ENCODE measurements around the gene CLP1. TPM values are rescaled to one million over a fixed set of nuclear protein-coding genes. Genes with fewer than 3 reads are reported as not detected.

The CLP1 gene
- total RNA-seq, 2 donors from 2014 or later, result 15.1 to 16.1 TPM

GRCh38 chr11:57633394-57634070, 24.0 kb upstream of the CLP1 start:
- Mint-ChIP-seq H3K27ac (no peak overlapping the region), H3K4me1 (ENCODE audit: low read depth) (peaks cover 9% of the 10 kb centered on the region), H3K4me3 (no peak overlapping the region), H3K9me3 (no peaks in the 10 kb centered on the region), H3K36me3 (ENCODE audit: insufficient read depth in 2 of 2) (peaks cover 0 to 1% of the 10 kb centered on the region in 2 donors), H3K27me3 (ENCODE audit: low read depth) (peaks cover 47% of the 10 kb centered on the region)
- ATAC-seq (replicated peaks in 1 of 2), result no peak
- DNase-seq, result no peak

GRCh38 chr11:57634311-57634710, 23.3 kb upstream of the CLP1 start:
- Mint-ChIP-seq H3K4me1 (ENCODE audit: low read depth) (peaks cover 16% of the 10 kb centered on the region), H3K27me3 (ENCODE audit: low read depth) (peaks cover 49% of the 10 kb centered on the region), H3K9me3 (no peaks in the 10 kb centered on the region), H3K36me3 (ENCODE audit: insufficient read depth in 2 of 2) (peaks cover 1 to 2% of the 10 kb centered on the region in 2 donors), H3K4me3 (no peak overlapping the region), H3K27ac (no peak overlapping the region)
- ATAC-seq (replicated peaks in 1 of 2) (no peak), DNase-seq (no peak)

GRCh38 chr11:57635246-57635645, 22.3 kb upstream of the CLP1 start:
- DNase-seq, result no peak
- Mint-ChIP-seq H3K27ac (no peak overlapping the region), H3K4me3 (no peak overlapping the region), H3K27me3 (ENCODE audit: low read depth) (peaks cover 47% of the 10 kb centered on the region), H3K9me3 (no peaks in the 10 kb centered on the region), H3K36me3 (ENCODE audit: insufficient read depth in 2 of 2) (peaks cover 1 to 2% of the 10 kb centered on the region in 2 donors), H3K4me1 (ENCODE audit: low read depth) (peaks cover 16% of the 10 kb centered on the region)
- ATAC-seq (replicated peaks in 1 of 2), result no peak

GRCh38 chr11:57637626-57638004, 19.9 kb upstream of the CLP1 start:
- no peak for DNase-seq
- Mint-ChIP-seq H3K4me1 (ENCODE audit: low read depth) (peaks cover 16% of the 10 kb centered on the region), H3K36me3 (ENCODE audit: insufficient read depth in 2 of 2) (peaks cover 1 to 2% of the 10 kb centered on the region in 2 donors), H3K27me3 (ENCODE audit: low read depth) (peaks cover 36% of the 10 kb centered on the region), H3K27ac (no peak overlapping the region), H3K9me3 (no peaks in the 10 kb centered on the region), H3K4me3 (peak overlapping the region; percentile 81 to 94)
- ATAC-seq (replicated peaks in 1 of 2), result no peak

- DNase-seq (no peak), ATAC-seq (replicated peaks in 1 of 2) (peak; percentile 57 to 58)
- Mint-ChIP-seq H3K4me1 (ENCODE audit: low read depth) (peaks cover 16% of the 10 kb centered on the region), H3K36me3 (ENCODE audit: insufficient read depth in 2 of 2) (peaks cover 1 to 2% of the 10 kb centered on the region in 2 donors), H3K4me3 (peak overlapping the region; percentile 81 to 94), H3K9me3 (no peaks in the 10 kb centered on the region), H3K27me3 (ENCODE audit: low read depth) (peaks cover 36% of the 10 kb centered on the region), H3K27ac (no peak overlapping the region)
Observed at GRCh38 chr11:57638005-57638781, 19.4 kb upstream of the CLP1 start.

GRCh38 chr11:57638811-57639320, 18.7 kb upstream of the CLP1 start:
- Mint-ChIP-seq H3K36me3 (ENCODE audit: insufficient read depth in 2 of 2) (peaks cover 1 to 2% of the 10 kb centered on the region in 2 donors), H3K27ac (no peak overlapping the region), H3K9me3 (no peaks in the 10 kb centered on the region), H3K27me3 (ENCODE audit: low read depth) (peaks cover 32% of the 10 kb centered on the region), H3K4me3 (peak overlapping the region; percentile 81 to 94), H3K4me1 (ENCODE audit: low read depth) (peaks cover 16% of the 10 kb centered on the region)
- ATAC-seq (replicated peaks in 1 of 2), result peak; percentile 49 to 53
- DNase-seq, result no peak

GRCh38 chr11:57639321-57640067, 18.1 kb upstream of the CLP1 start:
- H3K9me3 Mint-ChIP-seq, result no peaks in the 10 kb centered on the region
- H3K27ac Mint-ChIP-seq, result no peak overlapping the region
- H3K27me3 Mint-ChIP-seq (ENCODE audit: low read depth), result peaks cover 28% of the 10 kb centered on the region
- ATAC-seq (replicated peaks in 1 of 2) (peak; percentile 20 to 34), DNase-seq (no peak)
- peaks cover 16% of the 10 kb centered on the region for H3K4me1 Mint-ChIP-seq (ENCODE audit: low read depth)
- H3K4me3 Mint-ChIP-seq, result peak overlapping the region; percentile 81 to 94
- peaks cover 1 to 2% of the 10 kb centered on the region in 2 donors for H3K36me3 Mint-ChIP-seq (ENCODE audit: insufficient read depth in 2 of 2)

GRCh38 chr11:57640068-57640800, 17.3 kb upstream of the CLP1 start:
- H3K27me3 Mint-ChIP-seq (ENCODE audit: low read depth), result peaks cover 28% of the 10 kb centered on the region
- H3K9me3 Mint-ChIP-seq, result no peaks in the 10 kb centered on the region
- H3K36me3 Mint-ChIP-seq (ENCODE audit: insufficient read depth in 2 of 2), result peaks cover 1 to 2% of the 10 kb centered on the region in 2 donors
- ATAC-seq (replicated peaks in 1 of 2) (no peak), DNase-seq (no peak)
- peak overlapping the region in 1 of 2 donors; percentile 94 for H3K4me3 Mint-ChIP-seq
- peaks cover 16% of the 10 kb centered on the region for H3K4me1 Mint-ChIP-seq (ENCODE audit: low read depth)
- H3K27ac Mint-ChIP-seq, result no peak overlapping the region

- Mint-ChIP-seq H3K4me1 (ENCODE audit: low read depth) (peaks cover 22% of the 10 kb centered on the region), H3K27me3 (ENCODE audit: low read depth) (peaks cover 36% of the 10 kb centered on the region), H3K36me3 (ENCODE audit: insufficient read depth in 2 of 2) (peaks cover 1 to 2% of the 10 kb centered on the region in 2 donors), H3K27ac (no peak overlapping the region), H3K4me3 (no peak overlapping the region), H3K9me3 (no peaks in the 10 kb centered on the region)
- DNase-seq, result no peak
- no peak for ATAC-seq (replicated peaks in 1 of 2)
Observed at GRCh38 chr11:57641011-57641807, 16.4 kb upstream of the CLP1 start.

GRCh38 chr11:57643802-57644201, 13.8 kb upstream of the CLP1 start:
- Mint-ChIP-seq H3K36me3 (ENCODE audit: insufficient read depth in 2 of 2) (peaks cover 0 to 2% of the 10 kb centered on the region in 2 donors), H3K27me3 (ENCODE audit: low read depth) (peaks cover 46% of the 10 kb centered on the region), H3K4me1 (ENCODE audit: low read depth) (peaks cover 35% of the 10 kb centered on the region), H3K27ac (no peak overlapping the region), H3K9me3 (no peaks in the 10 kb centered on the region), H3K4me3 (no peak overlapping the region)
- ATAC-seq (replicated peaks in 1 of 2), result no peak
- DNase-seq, result no peak

- no peaks in the 10 kb centered on the region for H3K9me3 Mint-ChIP-seq
- H3K36me3 Mint-ChIP-seq (ENCODE audit: insufficient read depth in 2 of 2), result no peaks in the 10 kb centered on the region
- H3K27me3 Mint-ChIP-seq (ENCODE audit: low read depth), result peaks cover 49% of the 10 kb centered on the region
Observed at GRCh38 chr11:57644748-57645688, 12.5 kb upstream of the CLP1 start.

More at GRCh38 chr11:57644748-57645688, 12.5 kb upstream of the CLP1 start:
- peak; percentile 83 to 84 for ATAC-seq (replicated peaks in 1 of 2)
- H3K27ac Mint-ChIP-seq, result no peak overlapping the region
- no peak overlapping the region for H3K4me3 Mint-ChIP-seq
- DNase-seq, result peak; percentile 88 to 91
- peaks cover 43% of the 10 kb centered on the region for H3K4me1 Mint-ChIP-seq (ENCODE audit: low read depth)
